Neural progenitor cell (in vitro differentiated cells): ENCODE measurements around the gene SIRPB2.

ENCODE experiments used
- CTCF ChIP-seq: fragments of 200-600 bp; sonication (generic); IDR thresholded peaks from 2 replicates; pipeline ENCODE4 v1.5.1; 2017; ENCODE audit warnings: antibody characterized with exemption, mild to moderate bottlenecking
- EZH2 ChIP-seq: fragments of 200-600 bp; sonication (generic); IDR thresholded peaks from 2 replicates; pipeline ENCODE4 v1.6.1; 2017; ENCODE audit warnings: antibody characterized with exemption, mild to moderate bottlenecking, moderate library complexity

GRCh38 chr20:1499528-1500420, 8.6 kb upstream of the SIRPB2 start:
- TF ChIP-seq EZH2 (no peak), CTCF (no peak)
